Measurements from ENCODE around the gene GFY. TPM values are rescaled to one million over a fixed set of nuclear protein-coding genes. Genes with fewer than 3 reads are reported as not detected.
A peak's percentile ranks its signal among the peaks of the same experiment; 100 is the strongest.
"Not testable (repeated sequence)": the region's sequence is repeated elsewhere in the genome, so short reads cannot be mapped to it uniquely, and the experiment has no call there.

The GFY gene
- total RNA-seq, 4 donors from 2014 or later, result not detected

DNA sequence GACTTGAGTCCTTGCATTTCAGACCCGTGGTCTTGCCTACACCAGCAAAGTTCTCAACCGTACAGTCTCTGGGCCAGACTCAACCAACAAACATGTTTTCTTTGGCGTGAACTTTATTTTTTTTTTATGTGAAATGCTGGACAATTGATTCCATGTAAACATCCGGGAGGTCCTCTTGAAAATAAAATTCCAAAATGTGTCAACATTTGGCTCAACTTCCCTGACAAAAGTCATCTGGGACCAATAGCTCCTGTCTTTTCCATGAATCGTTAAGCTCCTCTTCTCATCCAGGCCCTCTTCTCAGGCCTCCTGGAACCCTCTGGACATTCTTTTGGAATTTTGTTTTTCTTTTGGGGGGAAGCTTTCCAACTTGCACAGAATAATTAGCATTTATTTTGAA is 30.6 kb downstream of the GFY start:
- Histone ChIP-seq H3K4me3 (no peak overlapping the region), H3K9me3 (no peaks in the 10 kb centered on the region), H3K27ac (peak overlapping the region; percentile 58 to 100 (median 64)), H3K36me3 (peaks cover 0 to 5% (median 0%) of the 10 kb centered on the region in 4 donors), H3K4me1 (peaks cover 4 to 47% (median 10%) of the 10 kb centered on the region in 4 donors), H3K27me3 (no peaks in the 10 kb centered on the region)
- WGBS, 2 donors (ENCODE audit: low coverage in 1 of 2), result 63 to 77% methylated on average over 5 of the region's 5 CpGs
- no peak for TF ChIP-seq POLR2A (IDR thresholded peaks at IDR 0.05)
- TF ChIP-seq EP300 (IDR thresholded peaks at IDR 0.05; ENCODE audit: low read depth), result no peak
- peak in 1 of 3 donors; percentile 64 for TF ChIP-seq POLR2AphosphoS5 (IDR thresholded peaks at IDR 0.05)
- DNase-seq, result no peak
- intact Hi-C loops (cut with DNase I; ENCODE audit: low total_unique reads) (no loop called here), in situ Hi-C loops (cut with MboI; ENCODE audit: low pct_ligation_motif_present in 1 of 4, low pct_unique_long_range_greater_than_20kb in 1 of 4, low sequenced_read_pairs in 3 of 4) (no loop called here)

DNA sequence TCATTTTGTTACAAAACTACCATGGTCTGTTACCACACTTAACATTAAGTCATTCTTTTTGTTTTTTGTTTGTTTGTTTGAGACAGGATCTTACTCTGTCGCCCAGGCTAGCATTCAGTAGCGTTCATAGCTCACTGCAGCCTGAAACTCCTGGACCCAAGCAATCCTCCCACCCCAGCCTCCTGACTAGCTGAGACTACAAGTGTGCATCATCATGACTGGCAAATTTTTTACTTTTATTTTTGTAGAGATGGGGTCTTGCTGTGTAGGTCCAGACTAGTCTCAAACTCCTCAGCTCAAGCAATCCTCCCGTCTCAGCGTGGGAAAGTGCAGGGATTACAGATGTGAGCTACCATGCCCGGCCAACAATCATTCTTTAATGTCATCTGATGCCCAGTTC is 31.1 kb downstream of the GFY start:
- in situ Hi-C loops (cut with MboI; ENCODE audit: low pct_ligation_motif_present in 1 of 4, low pct_unique_long_range_greater_than_20kb in 1 of 4, low sequenced_read_pairs in 3 of 4) (no loop called here), intact Hi-C loops (cut with DNase I; ENCODE audit: low total_unique reads) (no loop called here)
- H3K9me3 ChIP-seq, result no peaks in the 10 kb centered on the region
- no peaks in the 10 kb centered on the region for H3K27me3 ChIP-seq
- peaks cover 4 to 46% (median 8%) of the 10 kb centered on the region in 4 donors for H3K4me1 ChIP-seq
- H3K4me3 ChIP-seq, result no peak overlapping the region
- 88 to 94% methylated on average over 5 of the region's 5 CpGs for WGBS, 2 donors (ENCODE audit: low coverage in 1 of 2)
- DNase-seq, result no peak
- peaks cover 0 to 5% (median 0%) of the 10 kb centered on the region in 4 donors for H3K36me3 ChIP-seq
- no peak for TF ChIP-seq EP300 (IDR thresholded peaks at IDR 0.05; ENCODE audit: low read depth)
- no peak for TF ChIP-seq POLR2AphosphoS5 (IDR thresholded peaks at IDR 0.05)
- no peak for TF ChIP-seq POLR2A (IDR thresholded peaks at IDR 0.05)
- TF ChIP-seq, protein P1, sequence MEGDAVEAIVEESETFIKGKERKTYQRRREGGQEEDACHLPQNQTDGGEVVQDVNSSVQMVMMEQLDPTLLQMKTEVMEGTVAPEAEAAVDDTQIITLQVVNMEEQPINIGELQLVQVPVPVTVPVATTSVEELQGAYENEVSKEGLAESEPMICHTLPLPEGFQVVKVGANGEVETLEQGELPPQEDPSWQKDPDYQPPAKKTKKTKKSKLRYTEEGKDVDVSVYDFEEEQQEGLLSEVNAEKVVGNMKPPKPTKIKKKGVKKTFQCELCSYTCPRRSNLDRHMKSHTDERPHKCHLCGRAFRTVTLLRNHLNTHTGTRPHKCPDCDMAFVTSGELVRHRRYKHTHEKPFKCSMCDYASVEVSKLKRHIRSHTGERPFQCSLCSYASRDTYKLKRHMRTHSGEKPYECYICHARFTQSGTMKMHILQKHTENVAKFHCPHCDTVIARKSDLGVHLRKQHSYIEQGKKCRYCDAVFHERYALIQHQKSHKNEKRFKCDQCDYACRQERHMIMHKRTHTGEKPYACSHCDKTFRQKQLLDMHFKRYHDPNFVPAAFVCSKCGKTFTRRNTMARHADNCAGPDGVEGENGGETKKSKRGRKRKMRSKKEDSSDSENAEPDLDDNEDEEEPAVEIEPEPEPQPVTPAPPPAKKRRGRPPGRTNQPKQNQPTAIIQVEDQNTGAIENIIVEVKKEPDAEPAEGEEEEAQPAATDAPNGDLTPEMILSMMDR (IDR thresholded peaks at IDR 0.05), result no peak
- H3K27ac ChIP-seq, result peak overlapping the region; percentile 58 to 79 (median 64)

DNA sequence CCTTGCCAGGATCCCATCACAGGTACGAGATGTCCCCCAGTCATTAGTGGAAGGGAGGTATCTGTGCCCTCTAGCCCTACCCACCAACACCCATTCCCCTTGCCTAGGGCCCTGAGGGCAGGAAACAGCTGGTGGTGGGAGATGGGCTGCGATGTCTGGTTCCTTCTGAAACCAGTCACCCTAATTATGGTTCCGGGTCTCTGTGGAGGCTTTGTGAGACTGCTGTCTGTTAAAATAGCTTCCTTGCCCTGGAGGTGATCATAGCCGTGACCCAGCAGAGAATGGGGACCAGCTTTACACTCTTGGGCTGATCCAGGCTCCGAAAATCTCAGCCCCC is 33.3 kb downstream of the GFY start:
- DNase-seq, result no peak
- Histone ChIP-seq H3K4me1 (peaks cover 4 to 36% (median 8%) of the 10 kb centered on the region in 4 donors), H3K9me3 (no peaks in the 10 kb centered on the region), H3K27me3 (no peaks in the 10 kb centered on the region), H3K4me3 (no peak overlapping the region), H3K27ac (peak overlapping the region; percentile 45 to 79 (median 64)), H3K36me3 (peaks cover 0 to 5% (median 0%) of the 10 kb centered on the region in 4 donors)
- WGBS, 2 donors (ENCODE audit: low coverage in 1 of 2), result 82% methylated on average over 5 of the region's 5 CpGs; no CpG with 5 or more reads in 1 of the 2 donors
- intact Hi-C loops (cut with DNase I; ENCODE audit: low total_unique reads) (no loop called here), in situ Hi-C loops (cut with MboI; ENCODE audit: low pct_ligation_motif_present in 1 of 4, low pct_unique_long_range_greater_than_20kb in 1 of 4, low sequenced_read_pairs in 3 of 4) (no loop called here)
- TF ChIP-seq POLR2AphosphoS5 (IDR thresholded peaks at IDR 0.05) (no peak), EP300 (IDR thresholded peaks at IDR 0.05; ENCODE audit: low read depth) (no peak), POLR2A (IDR thresholded peaks at IDR 0.05) (no peak)
- TF ChIP-seq, protein P1 (IDR thresholded peaks at IDR 0.05), result no peak

DNA sequence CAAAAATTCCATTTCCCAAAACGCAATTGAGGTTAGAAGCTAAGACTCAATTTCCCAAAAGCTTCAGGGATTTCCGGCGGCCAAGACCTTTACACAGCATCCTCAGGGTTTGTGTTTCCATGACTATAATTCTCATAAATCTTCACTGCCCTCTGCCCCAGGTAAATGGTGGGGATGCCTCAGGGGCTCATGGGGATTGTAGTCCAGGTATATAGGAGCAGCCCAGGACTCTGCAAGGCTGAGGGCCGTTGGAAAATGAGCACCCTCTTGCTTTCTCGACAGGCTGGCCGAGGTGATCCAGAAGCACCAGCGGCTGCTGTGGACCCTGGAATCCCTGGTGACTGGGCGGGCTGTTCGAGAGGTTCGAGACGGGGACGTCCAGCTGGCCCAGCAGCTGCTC is 34.2 kb downstream of the GFY start:
- no peak overlapping the region for H3K4me3 ChIP-seq
- peaks cover 2 to 28% (median 5%) of the 10 kb centered on the region in 4 donors for H3K4me1 ChIP-seq
- no peaks in the 10 kb centered on the region for H3K27me3 ChIP-seq
- no peaks in the 10 kb centered on the region for H3K9me3 ChIP-seq
- no peak for DNase-seq
- H3K36me3 ChIP-seq, result peaks cover 0 to 5% (median 0%) of the 10 kb centered on the region in 4 donors
- intact Hi-C loops (cut with DNase I; ENCODE audit: low total_unique reads), result no loop called here
- in situ Hi-C loops (cut with MboI; ENCODE audit: low pct_ligation_motif_present in 1 of 4, low pct_unique_long_range_greater_than_20kb in 1 of 4, low sequenced_read_pairs in 3 of 4), result no loop called here
- TF ChIP-seq EP300 (IDR thresholded peaks at IDR 0.05; ENCODE audit: low read depth), result no peak
- no peak for TF ChIP-seq POLR2AphosphoS5 (IDR thresholded peaks at IDR 0.05)
- whole genome bisulfite sequencing, 2 donors (ENCODE audit: low coverage in 1 of 2), result 89% methylated on average over 12 of the region's 12 CpGs; no CpG with 5 or more reads in 1 of the 2 donors
- H3K27ac ChIP-seq, result no peak overlapping the region

DNA sequence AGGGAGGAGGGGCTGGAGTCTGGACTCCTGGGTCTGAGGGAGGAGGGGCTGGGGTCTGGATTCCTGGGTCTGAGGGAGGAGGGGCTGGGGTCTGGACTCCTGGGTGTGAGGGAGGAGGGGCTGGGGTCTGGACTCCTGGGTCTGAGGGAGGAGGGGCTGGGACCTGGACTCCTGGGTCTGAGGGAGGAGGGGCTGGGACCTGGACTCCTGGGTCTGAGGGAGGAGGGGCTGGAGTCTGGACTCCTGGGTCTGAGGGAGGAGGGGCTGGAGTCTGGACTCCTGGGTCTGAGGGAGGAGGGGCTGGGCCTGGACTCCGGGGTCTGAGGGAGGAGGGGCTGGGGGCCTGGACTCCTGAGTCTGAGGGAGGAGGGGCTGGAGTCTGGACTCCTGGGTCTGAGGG is 35.9 kb downstream of the GFY start:
- WGBS, 2 donors (ENCODE audit: low coverage in 1 of 2), result no CpG with 5 or more reads among the region's 1 CpG
- in situ Hi-C loops (cut with MboI; ENCODE audit: low pct_ligation_motif_present in 1 of 4, low pct_unique_long_range_greater_than_20kb in 1 of 4, low sequenced_read_pairs in 3 of 4); H3K27me3 ChIP-seq; H3K27ac ChIP-seq; DNase-seq; H3K4me3 ChIP-seq; H3K9me3 ChIP-seq; intact Hi-C loops (cut with DNase I; ENCODE audit: low total_unique reads): not testable (repeated sequence)
- peaks cover 0 to 14% (median 2%) of the 10 kb centered on the region in 4 donors for H3K36me3 ChIP-seq
- H3K4me1 ChIP-seq, result peaks cover 0 to 17% (median 2%) of the 10 kb centered on the region in 4 donors
